Spleen (tissue), 11 donors: Measurements from ENCODE around the gene IFI44L. TPM values are rescaled to one million over a fixed set of nuclear protein-coding genes. Genes with fewer than 3 reads are reported as not detected.

Experiments
- DNase-seq: peaks from one replicate; pipeline ENCODE4 v3.0.0-alpha.2; 2020
- H3K27ac ChIP-seq, 8 donors: fragments of 200-600 bp; sonication (generic) in 7 of 8; 1 replicate in 4 of 8; 2 replicates in 4 of 8; pipeline versions ENCODE4 v1.5.0 to v1.8.0; 2016 to 2021; ENCODE audit warnings: inconsistent platforms in 4 of 8, mild to moderate bottlenecking in 4 of 8, moderate library complexity in 1 of 8
- H3K27me3 ChIP-seq, 7 donors: fragments of 200-600 bp; sonication (generic) in 6 of 7; replicated peaks in 1 of 7; 1 replicate in 4 of 7; 2 replicates in 3 of 7; pipeline versions ENCODE4 v1.5.0 to v1.8.0; 2016 to 2021; ENCODE audit warnings: inconsistent platforms in 3 of 7, mild to moderate bottlenecking in 1 of 7
- H3K36me3 ChIP-seq, 6 donors: fragments of 200-600 bp; sonication (generic) in 5 of 6; 1 replicate in 4 of 6; 2 replicates in 2 of 6; pipeline versions ENCODE4 v1.5.0 to v1.8.0; 2016 to 2021; ENCODE audit warnings: inconsistent platforms in 2 of 6
- H3K4me1 ChIP-seq, 6 donors: fragments of 200-600 bp; sonication (generic) in 5 of 6; 1 replicate in 3 of 6; 2 replicates in 3 of 6; pipeline versions ENCODE4 v1.5.0 to v1.8.0; 2016 to 2021; ENCODE audit warnings: inconsistent platforms in 3 of 6
- H3K4me3 ChIP-seq, 8 donors: fragments of 200-600 bp; sonication (generic) in 7 of 8; 1 replicate in 4 of 8; 2 replicates in 4 of 8; pipeline versions ENCODE4 v1.5.0 to v1.8.0; 2016 to 2021; ENCODE audit warnings: inconsistent platforms in 4 of 8, mild to moderate bottlenecking in 4 of 8, moderate library complexity in 2 of 8
- H3K9me3 ChIP-seq, 8 donors: fragments of 200-600 bp; sonication (generic) in 7 of 8; 1 replicate in 4 of 8; 2 replicates in 4 of 8; pipeline versions ENCODE4 v1.5.0 to v1.8.0; 2016 to 2021; ENCODE audit warnings: inconsistent platforms in 4 of 8
- CTCF ChIP-seq, 11 experiments: fragments of 200-600 bp in 7 of 11; fragments of 450-650 bp in 4 of 11; sonication (generic) in 4 of 11; IDR thresholded peaks in 8 of 11; conservative IDR thresholded peaks in 3 of 11; 1 replicate in 7 of 11; 2 replicates in 4 of 11; pipeline versions ENCODE4 v1.4.0 to v1.8.0; 2016 to 2021; ENCODE audit warnings: antibody characterized with exemption in 11 of 11, inconsistent platforms in 4 of 11, mild to moderate bottlenecking in 1 of 11
- POLR2A ChIP-seq, 3 donors: fragments of 450-650 bp; IDR thresholded peaks; one replicate each; pipeline ENCODE4 v1.5.1; 2017; ENCODE audit warnings: antibody characterized with exemption in 3 of 3, mild to moderate bottlenecking in 1 of 3
- POLR2AphosphoS5 ChIP-seq, 3 donors: sonication (generic); formaldehyde crosslinking; IDR thresholded peaks; one replicate each; pipeline ENCODE4 v1.5.1; 2017; ENCODE audit warnings: antibody characterized with exemption in 3 of 3
- WGBS, 5 donors: extraction: QIAGEN DNeasy Blood & Tissue Kit in 3 of 5; methylation state at CpG; one replicate each; pipeline versions ENCODE4 v1.1.5 to v1.1.7; 2013 to 2018; 5-methylcytosine and 5-hydroxymethylcytosine counted together
- intact Hi-C: fragments of 100-400 bp; cut with DNase I; formaldehyde crosslinking; loops from one replicate; pipeline ENCODE4 v1.15.0; 2023; ENCODE audit warnings: low total_unique reads
- polyA plus RNA-seq, 3 donors: library from polyadenylated mRNA; stranded (reverse); fragments of 200-250 nt; gene quantifications; one replicate each; pipeline ENCODE4 v1.2.1, GENCODE V29; 2013
- total RNA-seq, 7 donors: library from RNA; depleted of rRNA in 3 of 7; stranded (reverse); fragments of >200 nt in 3 of 7; fragmentation: NEBNext Ultra II Directional in 4 of 7; extraction: Animal tissue kit (Norgen Biotek cat#: 25700) in 4 of 7; gene quantifications; one replicate each; pipeline versions ENCODE4 v1.1.0 to v1.2.1, GENCODE V29; 2016 to 2021
- donor health status: healthy with polysubstance abuse.
- donor health status: DM: no; HTN: no; CAD: no; lungs with moderate emphysema.
- donor health status: DM: no; HTN: no; CAD: no.
- donor health status: Bipolar disorder and iron deficiency.
- donor health status: healthy.
- donor health status: DM: no; HTN: no; CAD: no.
- donor health status: DM: yes; HTN: yes; CAD: no.

IFI44L gene
- total and polyA plus RNA-seq, 10 donors, result 10.3 to 60.3 (median 27.6) TPM

- DNase-seq, result no peak
- intact Hi-C loops, result loop anchor here (5.0 kb wide), 1 partner anchor 58 kb away; no protein-coding TSS in a partner anchor
- H3K36me3 ChIP-seq, result no peaks in the 10 kb centered on the region
- H3K4me1 ChIP-seq, result peaks cover 8 to 74% (median 58%) of the 10 kb centered on the region in 6 donors
- H3K4me3 ChIP-seq, result peak overlapping the region in 5 of 8 donors; percentile 36 to 59 (median 38)
- no peaks in the 10 kb centered on the region for H3K27me3 ChIP-seq
- TF ChIP-seq POLR2A (IDR thresholded peaks at IDR 0.05) (no peak), POLR2AphosphoS5 (IDR thresholded peaks at IDR 0.05) (no peak), CTCF (IDR thresholded peaks at IDR 0.05 in 8 of 11, conservative IDR thresholded peaks at IDR 0.05 in 3 of 11) (no peak)
- H3K9me3 ChIP-seq, result no peaks in the 10 kb centered on the region
- WGBS, 5 donors, result 39 to 70% (median 60%) methylated on average over 4 of the region's 4 CpGs
- H3K27ac ChIP-seq, result peak overlapping the region; percentile 66 to 91 (median 83)
These were observed 824 bp upstream of the IFI44L start for GRCh38 chr1:78619446-78619802.

- H3K27ac ChIP-seq, result peak overlapping the region; percentile 66 to 91 (median 83)
- TF ChIP-seq POLR2A (IDR thresholded peaks at IDR 0.05) (no peak), POLR2AphosphoS5 (IDR thresholded peaks at IDR 0.05) (no peak), CTCF (IDR thresholded peaks at IDR 0.05 in 8 of 11, conservative IDR thresholded peaks at IDR 0.05 in 3 of 11) (no peak)
- intact Hi-C loops, result no loop called here
These were observed 418 bp downstream of the IFI44L start for GRCh38 chr1:78620666-78621065.

GRCh38 chr1:78622548-78622947, 2.3 kb downstream of the IFI44L start:
- peak overlapping the region in 7 of 8 donors; percentile 27 to 91 (median 84) for H3K27ac ChIP-seq
- no peaks in the 10 kb centered on the region for H3K27me3 ChIP-seq
- TF ChIP-seq POLR2AphosphoS5 (IDR thresholded peaks at IDR 0.05) (no peak), POLR2A (IDR thresholded peaks at IDR 0.05) (no peak), CTCF (IDR thresholded peaks at IDR 0.05 in 8 of 11, conservative IDR thresholded peaks at IDR 0.05 in 3 of 11) (no peak)
- H3K4me1 ChIP-seq, result peaks cover 8 to 100% (median 78%) of the 10 kb centered on the region in 6 donors
- DNase-seq, result no peak
- H3K9me3 ChIP-seq, result no peaks in the 10 kb centered on the region
- no peaks in the 10 kb centered on the region for H3K36me3 ChIP-seq
- peak overlapping the region in 3 of 8 donors; percentile 38 to 59 (median 44) for H3K4me3 ChIP-seq
- intact Hi-C loops, result no loop called here
- WGBS, 5 donors, result 38 to 79% (median 59%) methylated on average over 4 of the region's 4 CpGs

More at GRCh38 chr1:78620666-78621065, 418 bp downstream of the IFI44L start:
- H3K4me1 ChIP-seq, result peaks cover 8 to 86% (median 68%) of the 10 kb centered on the region in 6 donors
- no peaks in the 10 kb centered on the region for H3K36me3 ChIP-seq
- no peaks in the 10 kb centered on the region for H3K27me3 ChIP-seq
- DNase-seq, result no peak
- no peaks in the 10 kb centered on the region for H3K9me3 ChIP-seq
- peak overlapping the region; percentile 21 to 59 (median 37) for H3K4me3 ChIP-seq
- 0 to 4% (median 0%) methylated on average over 1 of the region's 1 CpG for WGBS, 5 donors

GRCh38 chr1:78624035-78624434, 3.8 kb downstream of the IFI44L start:
- DNase-seq, result peak; percentile 56
- Histone ChIP-seq H3K9me3 (no peaks in the 10 kb centered on the region), H3K4me3 (peak overlapping the region in 1 of 8 donors; percentile 3), H3K4me1 (peaks cover 4 to 85% (median 68%) of the 10 kb centered on the region in 6 donors), H3K36me3 (peaks cover 0 to 14% (median 0%) of the 10 kb centered on the region in 6 donors), H3K27ac (peak overlapping the region in 7 of 8 donors; percentile 0 to 91 (median 84)), H3K27me3 (no peaks in the 10 kb centered on the region)
- no peak for TF ChIP-seq POLR2A (IDR thresholded peaks at IDR 0.05)
- no peak for TF ChIP-seq POLR2AphosphoS5 (IDR thresholded peaks at IDR 0.05)
- no peak for TF ChIP-seq CTCF (IDR thresholded peaks at IDR 0.05 in 8 of 11, conservative IDR thresholded peaks at IDR 0.05 in 3 of 11)
- intact Hi-C loops, result no loop called here
- WGBS, 5 donors, result 90 to 97% (median 94%) methylated on average over 7 of the region's 7 CpGs
